H9 (cell line): ENCODE results near the gene TCTA. TPM values are rescaled to one million over a fixed set of nuclear protein-coding genes. Genes with fewer than 3 reads are reported as not detected.

ENCODE experiments used
- DNase-seq: peaks from one replicate; pipeline ENCODE4 v3.0.0-alpha.2; 2017
- H2AFZ ChIP-seq: one replicate; pipeline ENCODE4 v1.6.1; 2013; ENCODE audit warnings: mild to moderate bottlenecking, low read length, control low read depth, moderate library complexity
- H2AK5ac ChIP-seq: 2 replicates; pipeline ENCODE4 v1.6.1; 2013; ENCODE audit warnings: low read length, control low read depth, mixed read lengths; ENCODE audit not compliant: insufficient read length
- H2BK120ac ChIP-seq: one replicate; pipeline ENCODE4 v1.6.1; 2013; ENCODE audit warnings: low read depth, mild to moderate bottlenecking, low read length, control low read depth, inconsistent platforms; ENCODE audit not compliant: poor library complexity, severe bottlenecking
- H2BK12ac ChIP-seq: 2 replicates; pipeline ENCODE4 v1.6.1; 2013; ENCODE audit warnings: low read length, control low read depth, mixed read lengths, low read depth; ENCODE audit not compliant: insufficient read length
- H2BK15ac ChIP-seq: 2 replicates; pipeline ENCODE4 v1.6.1; 2013; ENCODE audit warnings: low read depth, low read length, control low read depth
- H2BK20ac ChIP-seq: one replicate; pipeline ENCODE4 v1.6.1; 2013; ENCODE audit warnings: low read depth, mild to moderate bottlenecking, low read length, control low read depth, inconsistent platforms; ENCODE audit not compliant: poor library complexity, severe bottlenecking
- H2BK5ac ChIP-seq: 2 replicates; pipeline ENCODE4 v1.6.1; 2013; ENCODE audit warnings: low read length, control low read depth, mixed read lengths; ENCODE audit not compliant: insufficient read length
- H3K14ac ChIP-seq: 2 replicates; pipeline ENCODE4 v1.6.1; 2013; ENCODE audit warnings: low read length, control low read depth; ENCODE audit not compliant: insufficient read depth
- H3K18ac ChIP-seq: 2 replicates; pipeline ENCODE4 v1.6.1; 2013; ENCODE audit warnings: low read depth, mild to moderate bottlenecking, mixed read lengths, low read length, control low read depth; ENCODE audit not compliant: insufficient read length
- H3K23ac ChIP-seq: 2 replicates; pipeline ENCODE4 v1.6.1; 2013; ENCODE audit warnings: low read length, control low read depth, mixed read lengths, low read depth; ENCODE audit not compliant: insufficient read length
- H3K23me2 ChIP-seq: 2 replicates; pipeline ENCODE4 v1.6.1; 2013; ENCODE audit warnings: low read depth, mild to moderate bottlenecking, mixed read lengths, low read length, control low read depth; ENCODE audit not compliant: insufficient read length, poor library complexity, severe bottlenecking
- H3K27ac ChIP-seq: 2 replicates; pipeline ENCODE4 v1.5.1; 2013; ENCODE audit warnings: low read length, control low read depth, mixed read lengths, low read depth; ENCODE audit not compliant: insufficient read length
- H3K27me3 ChIP-seq: 2 replicates; pipeline ENCODE4 v1.6.1; 2013; ENCODE audit warnings: low read length, control low read depth, inconsistent platforms; ENCODE audit not compliant: insufficient read depth
- H3K4ac ChIP-seq: 2 replicates; pipeline ENCODE4 v1.6.1; 2013; ENCODE audit warnings: low read depth, mild to moderate bottlenecking, control low read depth, inconsistent platforms, low read length, moderate library complexity
- H3K4me1 ChIP-seq: 2 replicates; pipeline ENCODE4 v1.6.1; 2013; ENCODE audit warnings: low read length, control low read depth, inconsistent platforms; ENCODE audit not compliant: insufficient read depth
- H3K4me2 ChIP-seq: 2 replicates; pipeline ENCODE4 v1.6.1; 2013; ENCODE audit warnings: low read length, control low read depth, mixed read lengths; ENCODE audit not compliant: insufficient read length, insufficient read depth
- H3K56ac ChIP-seq: 2 replicates; pipeline ENCODE4 v1.6.1; 2013; ENCODE audit warnings: low read depth, mild to moderate bottlenecking, mixed read lengths, low read length, control low read depth; ENCODE audit not compliant: insufficient read length
- H3K79me1 ChIP-seq: 2 replicates; pipeline ENCODE4 v1.6.1; 2013; ENCODE audit warnings: low read depth, mild to moderate bottlenecking, moderate library complexity, low read length, control low read depth, inconsistent platforms; ENCODE audit not compliant: insufficient read depth, poor library complexity, severe bottlenecking
- H3K79me2 ChIP-seq: 2 replicates; pipeline ENCODE4 v1.6.1; 2013; ENCODE audit warnings: low read length, control low read depth, inconsistent platforms; ENCODE audit not compliant: insufficient read depth
- H3K9ac ChIP-seq: 2 replicates; pipeline ENCODE4 v1.6.1; 2013; ENCODE audit warnings: low read length, control low read depth, mixed read lengths; ENCODE audit not compliant: insufficient read length; ENCODE audit errors: extremely low read depth
- H3K9me3 ChIP-seq: one replicate; pipeline ENCODE4 v1.6.1; 2013; ENCODE audit warnings: low read depth, low read length, inconsistent platforms; ENCODE audit not compliant: control insufficient read depth
- H3T11ph ChIP-seq: one replicate; pipeline ENCODE4 v1.6.1; 2013; ENCODE audit warnings: mild to moderate bottlenecking, low read length, control low read depth, inconsistent platforms
- H4K20me1 ChIP-seq: one replicate; pipeline ENCODE4 v1.6.1; 2013; ENCODE audit not compliant: control insufficient read depth, insufficient read length, insufficient read depth
- H4K5ac ChIP-seq: 2 replicates; pipeline ENCODE4 v1.6.1; 2013; ENCODE audit warnings: low read depth, mild to moderate bottlenecking, mixed read lengths, low read length, control low read depth; ENCODE audit not compliant: insufficient read length
- H4K8ac ChIP-seq: replicated peaks from 2 replicates; pipeline ENCODE4 v1.6.1; 2013; ENCODE audit warnings: low read length, control low read depth, mixed read lengths, low read depth; ENCODE audit not compliant: insufficient read length
- H4K91ac ChIP-seq: 2 replicates; pipeline ENCODE4 v1.6.1; 2013; ENCODE audit warnings: low read depth, mild to moderate bottlenecking, moderate library complexity, mixed read lengths, low read length, control low read depth; ENCODE audit not compliant: insufficient read length
- H3K27ac Mint-ChIP-seq, 3 experiments: 2 replicates in 2 of 3; 3 replicates in 1 of 3; pipeline ENCODE4 v1.8.0; 2020 to 2021; ENCODE audit warnings: mixed read lengths in 3 of 3, mild to moderate bottlenecking in 1 of 3, moderate library complexity in 1 of 3
- H3K27me3 Mint-ChIP-seq: 2 replicates; pipeline ENCODE4 v1.8.0; 2021; ENCODE audit warnings: low read depth, mild to moderate bottlenecking, moderate library complexity, mixed read lengths
- H3K36me3 Mint-ChIP-seq, 3 experiments: 2 replicates in 2 of 3; 3 replicates in 1 of 3; pipeline ENCODE4 v1.8.0; 2020 to 2021; ENCODE audit warnings: low read depth in 3 of 3, mixed read lengths in 3 of 3; ENCODE audit not compliant: insufficient read depth in 1 of 3
- H3K4me1 Mint-ChIP-seq, 2 experiments: 2 replicates each; pipeline ENCODE4 v1.8.0; 2020; ENCODE audit warnings: mixed read lengths in 2 of 2
- H3K4me3 Mint-ChIP-seq, 2 experiments: 2 replicates in 1 of 2; 3 replicates in 1 of 2; pipeline ENCODE4 v1.8.0; 2020 to 2021; ENCODE audit warnings: mild to moderate bottlenecking in 2 of 2, mixed read lengths in 2 of 2, moderate library complexity in 1 of 2
- H3K9me3 Mint-ChIP-seq, 2 experiments: 2 replicates in 1 of 2; 3 replicates in 1 of 2; pipeline ENCODE4 v1.8.0; 2020; ENCODE audit warnings: mild to moderate bottlenecking in 2 of 2, mixed read lengths in 2 of 2, moderate library complexity in 1 of 2
- CTCF ChIP-seq: fragments of 200-600 bp; sonication (generic); conservative IDR thresholded peaks from 3 replicates; pipeline ENCODE4 v1.8.0; 2021; ENCODE audit warnings: antibody characterized with exemption, mild to moderate bottlenecking
- WGBS: extraction: QIAGEN DNeasy Blood & Tissue Kit; methylation state at CpG from one replicate; pipeline ENCODE4 v1.1.7; 2013; ENCODE audit warnings: missing lambda C conversion rate, low lambda C conversion rate, mixed read lengths; ENCODE audit not compliant: insufficient read length; ENCODE audit errors: extremely low coverage; 5-methylcytosine and 5-hydroxymethylcytosine counted together
- total RNA-seq: library from RNA; stranded (reverse); gene quantifications from 2 replicates; pipeline ENCODE4 v1.2.1, GENCODE V29; 2021

The TCTA gene
- total RNA-seq, 1 experiment from 2014 or later: 11.2 TPM

- Histone ChIP-seq H2AFZ (no peak overlapping the region), H3K9ac (no peak overlapping the region), H2AK5ac (no peak overlapping the region), H4K8ac (no peak overlapping the region), H3K4ac (no peak overlapping the region), H3K9me3 (no peaks in the 10 kb centered on the region), H3K4me2 (no peak overlapping the region), H2BK5ac (no peak overlapping the region), H3K79me1 (no peaks in the 10 kb centered on the region), H3K14ac (no peak overlapping the region), H2BK12ac (no peak overlapping the region), H3T11ph (no peak overlapping the region), H3K23me2 (peaks cover 4% of the 10 kb centered on the region), H3K79me2 (no peaks in the 10 kb centered on the region), H3K18ac (no peak overlapping the region), H2BK15ac (no peak overlapping the region), H3K23ac (no peak overlapping the region), H3K27ac (no peak overlapping the region), H3K56ac (no peak overlapping the region), H3K27me3 (no peaks in the 10 kb centered on the region), H4K20me1 (no peaks in the 10 kb centered on the region), H2BK120ac (no peak overlapping the region), H3K4me1 (no peaks in the 10 kb centered on the region; the same call in 1 of the 2 replicates), H4K91ac (no peak overlapping the region), H2BK20ac (no peak overlapping the region), H4K5ac (no peak overlapping the region)
- Mint-ChIP-seq H3K27me3 (no peaks in the 10 kb centered on the region), H3K9me3 (no peaks in the 10 kb centered on the region; a peak in 1 of 5 replicates), H3K4me1 (peaks cover 30 to 31% of the 10 kb centered on the region in 2 experiments), H3K4me3 (no peak overlapping the region), H3K27ac (peak overlapping the region; percentile 40 to 75 (median 59); a peak in 3 of 7 replicates), H3K36me3 (peaks cover 8 to 47% (median 22%) of the 10 kb centered on the region in 3 experiments; a peak in 6 of 7 replicates)
- no peak for TF ChIP-seq CTCF
- no CpG with 5 or more reads among the region's 13 CpGs for WGBS
- no peak for DNase-seq
Observed at GRCh38 chr3:49417516-49418120, 5.4 kb downstream of the TCTA start.
